ENCODE data around the gene CTSA. TPM values are rescaled to one million over a fixed set of nuclear protein-coding genes. Genes with fewer than 3 reads are reported as not detected.

CTSA gene
- total and polyA plus RNA-seq, 9 of the 15 experiments (the other 6 are each of a cell fraction or from before 2014, with no cell fraction given) = 8.8 to 61.7 (median 28.3) TPM

DNA sequence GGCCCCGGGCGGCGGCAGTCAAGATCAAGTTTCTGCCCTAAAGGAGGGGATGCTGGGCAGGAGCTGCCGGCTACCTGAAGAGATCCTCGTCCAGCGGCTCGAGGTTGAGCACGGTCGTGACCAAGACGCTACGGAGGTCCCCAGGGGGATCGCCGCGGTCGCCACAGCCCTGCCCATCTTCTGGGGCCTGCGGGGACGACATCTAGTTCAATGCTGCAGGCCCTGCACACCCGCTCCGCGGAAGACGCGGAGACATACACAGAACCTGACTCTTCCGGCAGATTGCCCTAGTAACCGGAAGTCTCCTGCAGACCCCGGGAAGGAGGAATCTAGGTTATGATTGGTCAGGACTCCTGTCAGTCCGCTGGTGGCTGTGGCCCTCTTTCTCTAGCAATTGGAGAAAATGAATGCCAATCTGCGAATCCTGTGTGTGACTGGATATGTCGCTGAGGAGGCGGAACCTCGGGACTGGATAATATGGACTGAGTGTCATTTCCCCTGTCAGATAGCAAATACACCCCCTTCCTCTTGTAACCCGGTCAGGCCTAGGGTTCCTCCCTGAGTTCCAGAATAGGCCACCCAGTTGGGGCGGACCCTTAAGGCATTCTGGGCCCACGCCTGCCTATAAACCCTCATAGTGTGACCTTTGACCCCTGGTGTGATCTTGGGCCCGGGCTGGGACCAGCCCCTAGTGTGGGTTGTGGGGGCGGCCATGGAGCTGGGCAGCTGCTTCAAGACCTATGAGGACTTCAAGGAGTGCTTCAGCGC is 33.8 kb upstream of the CTSA start, which contains the start of the genes ACOT8 and ZSWIM3 (continued):
- TF ChIP-seq, protein P1, sequence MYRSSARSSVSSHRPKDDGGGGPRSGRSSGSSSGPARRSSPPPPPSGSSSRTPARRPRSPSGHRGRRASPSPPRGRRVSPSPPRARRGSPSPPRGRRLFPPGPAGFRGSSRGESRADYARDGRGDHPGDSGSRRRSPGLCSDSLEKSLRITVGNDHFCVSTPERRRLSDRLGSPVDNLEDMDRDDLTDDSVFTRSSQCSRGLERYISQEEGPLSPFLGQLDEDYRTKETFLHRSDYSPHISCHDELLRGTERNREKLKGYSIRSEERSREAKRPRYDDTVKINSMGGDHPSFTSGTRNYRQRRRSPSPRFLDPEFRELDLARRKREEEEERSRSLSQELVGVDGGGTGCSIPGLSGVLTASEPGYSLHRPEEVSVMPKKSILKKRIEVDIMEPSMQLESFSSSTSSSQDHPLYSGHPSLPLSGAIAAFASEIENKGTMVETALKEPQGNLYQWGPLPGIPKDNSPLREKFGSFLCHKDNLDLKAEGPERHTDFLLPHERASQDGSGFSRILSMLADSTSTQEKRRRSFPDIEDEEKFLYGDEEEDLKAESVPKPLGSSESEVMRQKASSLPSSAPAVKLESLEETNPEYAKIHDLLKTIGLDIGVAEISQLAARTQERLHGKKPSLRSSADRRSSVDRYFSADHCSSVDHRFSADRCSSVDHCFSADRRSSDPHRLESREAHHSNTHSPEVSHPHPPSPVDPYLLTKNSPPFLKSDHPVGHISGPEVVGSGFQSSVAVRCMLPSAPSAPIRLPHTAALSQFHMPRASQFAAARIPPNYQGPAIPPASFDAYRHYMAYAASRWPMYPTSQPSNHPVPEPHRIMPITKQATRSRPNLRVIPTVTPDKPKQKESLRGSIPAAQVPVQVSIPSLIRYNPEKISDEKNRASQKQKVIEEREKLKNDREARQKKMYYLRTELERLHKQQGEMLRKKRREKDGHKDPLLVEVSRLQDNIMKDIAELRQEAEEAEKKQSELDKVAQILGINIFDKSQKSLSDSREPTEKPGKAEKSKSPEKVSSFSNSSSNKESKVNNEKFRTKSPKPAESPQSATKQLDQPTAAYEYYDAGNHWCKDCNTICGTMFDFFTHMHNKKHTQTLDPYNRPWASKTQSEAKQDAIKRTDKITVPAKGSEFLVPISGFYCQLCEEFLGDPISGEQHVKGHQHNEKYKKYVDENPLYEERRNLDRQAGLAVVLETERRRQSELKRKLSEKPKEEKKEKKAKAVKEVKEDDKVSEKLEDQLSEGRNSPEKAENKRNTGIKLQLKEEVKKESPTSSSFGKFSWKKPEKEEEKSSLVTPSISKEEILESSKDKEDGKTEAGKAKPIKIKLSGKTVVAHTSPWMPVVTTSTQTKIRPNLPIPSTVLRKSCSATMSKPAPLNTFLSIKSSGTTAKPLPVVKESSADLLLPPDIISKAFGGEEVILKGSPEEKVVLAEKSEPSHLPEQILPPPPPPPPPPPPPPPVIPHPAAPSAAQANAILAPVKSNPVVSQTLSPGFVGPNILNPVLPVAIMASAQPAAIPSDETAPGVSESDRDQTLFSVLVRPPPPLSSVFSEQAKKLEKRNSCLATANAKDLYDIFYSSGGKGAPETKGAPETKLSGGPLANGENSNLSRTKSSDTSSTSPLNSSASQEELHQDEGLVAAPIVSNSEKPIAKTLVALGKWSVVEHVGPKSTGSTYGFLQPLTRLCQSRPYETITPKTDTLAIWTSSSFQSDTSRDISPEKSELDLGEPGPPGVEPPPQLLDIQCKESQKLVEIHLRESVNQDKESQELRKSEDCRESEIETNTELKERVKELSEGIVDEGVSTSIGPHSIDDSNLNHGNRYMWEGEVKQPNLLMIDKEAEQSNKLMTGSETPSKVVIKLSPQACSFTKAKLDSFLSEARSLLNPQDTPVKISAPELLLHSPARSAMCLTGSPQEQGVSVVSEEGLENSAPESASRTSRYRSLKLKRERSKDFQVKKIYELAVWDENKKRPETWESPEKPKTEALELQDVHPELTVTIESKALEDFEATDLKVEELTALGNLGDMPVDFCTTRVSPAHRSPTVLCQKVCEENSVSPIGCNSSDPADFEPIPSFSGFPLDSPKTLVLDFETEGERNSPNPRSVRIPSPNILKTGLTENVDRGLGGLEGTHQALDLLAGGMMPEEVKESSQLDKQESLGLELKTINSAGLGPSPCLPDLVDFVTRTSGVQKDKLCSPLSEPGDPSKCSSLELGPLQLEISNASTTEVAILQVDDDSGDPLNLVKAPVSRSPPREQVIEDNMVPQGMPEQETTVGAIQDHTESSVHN (IDR thresholded peaks at IDR 0.05; ENCODE audit: borderline replicate concordance in 1 of 2, low read depth in 1 of 2) = no peak
- TF ChIP-seq MEIS2 (IDR thresholded peaks at IDR 0.05; ENCODE audit: partially characterized antibody) = peak; percentile 78
- no peak for TF ChIP-seq RFX5 (IDR thresholded peaks at IDR 0.05; ENCODE audit: low read depth, low read length)
- TF ChIP-seq SMAD4 (CRISPR knock-in tag; conservative IDR thresholded peaks at IDR 0.05) = no peak
- TF ChIP-seq NELFE (IDR thresholded peaks at IDR 0.05; ENCODE audit: insufficient read depth, insufficient read length) = no peak
- TF ChIP-seq ZC3H8 (IDR thresholded peaks at IDR 0.05) = no peak
- no peak for TF ChIP-seq ZNF143 (CRISPR knock-in tag; IDR thresholded peaks at IDR 0.05)
- TF ChIP-seq, protein P2, sequence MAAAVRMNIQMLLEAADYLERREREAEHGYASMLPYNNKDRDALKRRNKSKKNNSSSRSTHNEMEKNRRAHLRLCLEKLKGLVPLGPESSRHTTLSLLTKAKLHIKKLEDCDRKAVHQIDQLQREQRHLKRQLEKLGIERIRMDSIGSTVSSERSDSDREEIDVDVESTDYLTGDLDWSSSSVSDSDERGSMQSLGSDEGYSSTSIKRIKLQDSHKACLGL (CRISPR knock-in tag; IDR thresholded peaks at IDR 0.05; ENCODE audit: borderline replicate concordance, poor library complexity, severe bottlenecking) = no peak

All from K562 (cell line).